ENCODE results near the gene BABAM2. TPM values are rescaled to one million over a fixed set of nuclear protein-coding genes. Genes with fewer than 3 reads are reported as not detected.

Gene BABAM2
- total and polyA plus RNA-seq, 10 of the 15 experiments (the other 5 are each of a cell fraction or from before 2014, with no cell fraction given), result 30.7 to 59.9 (median 44.5) TPM

DNA sequence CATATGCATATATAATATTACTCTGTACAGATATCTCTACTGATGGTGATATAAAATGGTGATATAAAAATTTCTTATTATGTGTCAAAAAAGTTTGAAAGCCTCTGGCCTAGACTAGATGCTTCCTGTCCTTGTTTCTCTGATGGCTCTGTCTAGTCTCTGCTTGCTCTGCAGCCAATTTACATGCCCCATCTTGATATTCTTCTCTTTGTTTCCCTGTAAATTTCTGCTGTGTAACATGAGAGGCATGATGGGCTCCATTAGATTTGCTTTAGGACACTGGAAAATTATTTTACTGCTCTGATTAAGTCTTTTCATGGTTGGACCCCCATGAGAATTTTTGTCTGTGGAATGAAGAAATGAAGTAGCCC lies 24.3 kb downstream of the BABAM2 start (continued):
- TF ChIP-seq, protein P1, sequence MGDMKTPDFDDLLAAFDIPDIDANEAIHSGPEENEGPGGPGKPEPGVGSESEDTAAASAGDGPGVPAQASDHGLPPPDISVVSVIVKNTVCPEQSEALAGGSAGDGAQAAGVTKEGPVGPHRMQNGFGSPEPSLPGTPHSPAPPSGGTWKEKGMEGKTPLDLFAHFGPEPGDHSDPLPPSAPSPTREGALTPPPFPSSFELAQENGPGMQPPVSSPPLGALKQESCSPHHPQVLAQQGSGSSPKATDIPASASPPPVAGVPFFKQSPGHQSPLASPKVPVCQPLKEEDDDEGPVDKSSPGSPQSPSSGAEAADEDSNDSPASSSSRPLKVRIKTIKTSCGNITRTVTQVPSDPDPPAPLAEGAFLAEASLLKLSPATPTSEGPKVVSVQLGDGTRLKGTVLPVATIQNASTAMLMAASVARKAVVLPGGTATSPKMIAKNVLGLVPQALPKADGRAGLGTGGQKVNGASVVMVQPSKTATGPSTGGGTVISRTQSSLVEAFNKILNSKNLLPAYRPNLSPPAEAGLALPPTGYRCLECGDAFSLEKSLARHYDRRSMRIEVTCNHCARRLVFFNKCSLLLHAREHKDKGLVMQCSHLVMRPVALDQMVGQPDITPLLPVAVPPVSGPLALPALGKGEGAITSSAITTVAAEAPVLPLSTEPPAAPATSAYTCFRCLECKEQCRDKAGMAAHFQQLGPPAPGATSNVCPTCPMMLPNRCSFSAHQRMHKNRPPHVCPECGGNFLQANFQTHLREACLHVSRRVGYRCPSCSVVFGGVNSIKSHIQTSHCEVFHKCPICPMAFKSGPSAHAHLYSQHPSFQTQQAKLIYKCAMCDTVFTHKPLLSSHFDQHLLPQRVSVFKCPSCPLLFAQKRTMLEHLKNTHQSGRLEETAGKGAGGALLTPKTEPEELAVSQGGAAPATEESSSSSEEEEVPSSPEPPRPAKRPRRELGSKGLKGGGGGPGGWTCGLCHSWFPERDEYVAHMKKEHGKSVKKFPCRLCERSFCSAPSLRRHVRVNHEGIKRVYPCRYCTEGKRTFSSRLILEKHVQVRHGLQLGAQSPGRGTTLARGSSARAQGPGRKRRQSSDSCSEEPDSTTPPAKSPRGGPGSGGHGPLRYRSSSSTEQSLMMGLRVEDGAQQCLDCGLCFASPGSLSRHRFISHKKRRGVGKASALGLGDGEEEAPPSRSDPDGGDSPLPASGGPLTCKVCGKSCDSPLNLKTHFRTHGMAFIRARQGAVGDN (IDR thresholded peaks at IDR 0.05), result no peak

GRCh38 chr2:27915191-27915590 lies 24.7 kb downstream of the BABAM2 start:
- H3K27me3 ChIP-seq (replicated peaks in 1 of 2; ENCODE audit: control insufficient read depth in 2 of 2, insufficient read depth in 2 of 2, low read length in 1 of 2), result no peaks in the 10 kb centered on the region
- no peak overlapping the region for H3K27ac ChIP-seq (ENCODE audit: control insufficient read depth, insufficient read depth)
- ChIA-PET RAD21 (ENCODE audit: unreplicated experiment) (no interaction called here), CTCF (interaction anchor here (1.6 kb wide), 1 partner anchor 10 kb away, joined by 7 read pairs; no protein-coding TSS in a partner anchor), SMC1A (ENCODE audit: uncharacterized antibody, unreplicated experiment) (interaction anchor here (0.6 to 1.4 kb wide), 3 partner anchors 10 to 30 kb away, joined by 3 read pairs; no protein-coding TSS in a partner anchor), POLR2A (no interaction called here)
- intact Hi-C loops (cut with micrococcal nuclease; ENCODE audit: unreplicated experiment) (no loop called here), in situ Hi-C loops (cut with MboI) (no loop called here)
- H3K9me3 ChIP-seq (replicated peaks; ENCODE audit: control insufficient read depth, insufficient read depth, low read length), result no peaks in the 10 kb centered on the region
- no peaks in the 10 kb centered on the region for H3K36me3 ChIP-seq (ENCODE audit: control insufficient read depth in 2 of 2, insufficient read depth in 2 of 2, low read length in 1 of 2)
- no peak overlapping the region for H3K9ac ChIP-seq (ENCODE audit: control insufficient read depth, insufficient read depth, low read length)
- TF ChIP-seq ZNF622 (IDR thresholded peaks at IDR 0.05), result no peak
- TF ChIP-seq MEF2A (IDR thresholded peaks at IDR 0.05; ENCODE audit: insufficient read depth, low read depth, low read length), result no peak
- TF ChIP-seq PAX5 (IDR thresholded peaks at IDR 0.05; ENCODE audit: borderline replicate concordance, low read depth, low read length), result no peak
- no peak for TF ChIP-seq EP300 (IDR thresholded peaks at IDR 0.05; ENCODE audit: borderline replicate concordance in 1 of 2, control insufficient read depth in 1 of 2, low read depth in 2 of 2, low read length in 2 of 2)
- TF ChIP-seq KDM1A (IDR thresholded peaks at IDR 0.05; ENCODE audit: borderline replicate concordance), result no peak
- TF ChIP-seq POU2F2 (IDR thresholded peaks at IDR 0.05; ENCODE audit: borderline replicate concordance, low read depth, low read length), result no peak
- no peak for TF ChIP-seq CHD1 (IDR thresholded peaks at IDR 0.05; ENCODE audit: low read depth, low read length)
- TF ChIP-seq SIX5 (IDR thresholded peaks at IDR 0.05; ENCODE audit: low read depth, low read length, severe bottlenecking), result no peak
- TF ChIP-seq BCL11A (IDR thresholded peaks at IDR 0.05; ENCODE audit: low read depth, low read length), result no peak
- no peak for TF ChIP-seq JUND (IDR thresholded peaks at IDR 0.05; ENCODE audit: low read depth, low read length)
- TF ChIP-seq, protein P2, sequence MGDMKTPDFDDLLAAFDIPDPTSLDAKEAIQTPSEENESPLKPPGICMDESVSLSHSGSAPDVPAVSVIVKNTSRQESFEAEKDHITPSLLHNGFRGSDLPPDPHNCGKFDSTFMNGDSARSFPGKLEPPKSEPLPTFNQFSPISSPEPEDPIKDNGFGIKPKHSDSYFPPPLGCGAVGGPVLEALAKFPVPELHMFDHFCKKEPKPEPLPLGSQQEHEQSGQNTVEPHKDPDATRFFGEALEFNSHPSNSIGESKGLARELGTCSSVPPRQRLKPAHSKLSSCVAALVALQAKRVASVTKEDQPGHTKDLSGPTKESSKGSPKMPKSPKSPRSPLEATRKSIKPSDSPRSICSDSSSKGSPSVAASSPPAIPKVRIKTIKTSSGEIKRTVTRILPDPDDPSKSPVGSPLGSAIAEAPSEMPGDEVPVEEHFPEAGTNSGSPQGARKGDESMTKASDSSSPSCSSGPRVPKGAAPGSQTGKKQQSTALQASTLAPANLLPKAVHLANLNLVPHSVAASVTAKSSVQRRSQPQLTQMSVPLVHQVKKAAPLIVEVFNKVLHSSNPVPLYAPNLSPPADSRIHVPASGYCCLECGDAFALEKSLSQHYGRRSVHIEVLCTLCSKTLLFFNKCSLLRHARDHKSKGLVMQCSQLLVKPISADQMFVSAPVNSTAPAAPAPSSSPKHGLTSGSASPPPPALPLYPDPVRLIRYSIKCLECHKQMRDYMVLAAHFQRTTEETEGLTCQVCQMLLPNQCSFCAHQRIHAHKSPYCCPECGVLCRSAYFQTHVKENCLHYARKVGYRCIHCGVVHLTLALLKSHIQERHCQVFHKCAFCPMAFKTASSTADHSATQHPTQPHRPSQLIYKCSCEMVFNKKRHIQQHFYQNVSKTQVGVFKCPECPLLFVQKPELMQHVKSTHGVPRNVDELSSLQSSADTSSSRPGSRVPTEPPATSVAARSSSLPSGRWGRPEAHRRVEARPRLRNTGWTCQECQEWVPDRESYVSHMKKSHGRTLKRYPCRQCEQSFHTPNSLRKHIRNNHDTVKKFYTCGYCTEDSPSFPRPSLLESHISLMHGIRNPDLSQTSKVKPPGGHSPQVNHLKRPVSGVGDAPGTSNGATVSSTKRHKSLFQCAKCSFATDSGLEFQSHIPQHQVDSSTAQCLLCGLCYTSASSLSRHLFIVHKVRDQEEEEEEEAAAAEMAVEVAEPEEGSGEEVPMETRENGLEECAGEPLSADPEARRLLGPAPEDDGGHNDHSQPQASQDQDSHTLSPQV (IDR thresholded peaks at IDR 0.05), result no peak
- TF ChIP-seq BACH1 (IDR thresholded peaks at IDR 0.05; ENCODE audit: borderline replicate concordance), result no peak
- no peaks in the 10 kb centered on the region for H3K4me1 ChIP-seq (ENCODE audit: control insufficient read depth, insufficient read depth, low read length)
- no peak overlapping the region for H3K4me3 ChIP-seq
- ATAC-seq, result no peak
- no peaks in the 10 kb centered on the region for H3K79me2 ChIP-seq (ENCODE audit: control insufficient read depth, insufficient read depth, low read length)
- WGBS (ENCODE audit: insufficient coverage, insufficient replicate concordance, low lambda C conversion rate, missing lambda C conversion rate), result 76% methylated on average over 5 of the region's 5 CpGs
- no peak for FAIRE-seq
- no peak overlapping the region for H3K4me2 ChIP-seq (ENCODE audit: control insufficient read depth, insufficient read depth)
- BruUV-seq (replicated peaks), result no TSS peak
- DNase-seq (ENCODE audit: low read depth, low spot score), result no peak
- H4K20me1 ChIP-seq (ENCODE audit: control insufficient read depth, insufficient read depth), result no peaks in the 10 kb centered on the region
- no peak overlapping the region for H2AFZ ChIP-seq (ENCODE audit: control insufficient read depth, low read depth, low read length)
